Trophoblast cell (in vitro differentiated cells and primary cell): ENCODE data around the gene PLPPR3.

Source experiments
- DNase-seq, 2 donors: peaks; one replicate each; pipeline ENCODE4 v3.0.0-alpha.2; 2016
- H2AFZ ChIP-seq: 2 replicates; pipeline ENCODE4 v1.6.1; 2013; ENCODE audit warnings: low read length, moderate library complexity, mild to moderate bottlenecking; ENCODE audit not compliant: insufficient read depth, poor library complexity
- H2AK5ac ChIP-seq: 2 replicates; pipeline ENCODE4 v1.6.1; 2013; ENCODE audit warnings: mild to moderate bottlenecking, low read length
- H2BK120ac ChIP-seq: 2 replicates; pipeline ENCODE4 v1.6.1; 2013; ENCODE audit warnings: low read length, mild to moderate bottlenecking, moderate library complexity; ENCODE audit not compliant: insufficient read depth, poor library complexity
- H2BK12ac ChIP-seq: 2 replicates; pipeline ENCODE4 v1.6.1; 2013; ENCODE audit warnings: mild to moderate bottlenecking, low read length, moderate library complexity
- H2BK5ac ChIP-seq: 2 replicates; pipeline ENCODE4 v1.6.1; 2013; ENCODE audit warnings: low read length, low read depth, moderate library complexity, mild to moderate bottlenecking; ENCODE audit not compliant: poor library complexity
- H3K14ac ChIP-seq: 2 replicates; pipeline ENCODE4 v1.6.1; 2013; ENCODE audit warnings: mild to moderate bottlenecking, low read length
- H3K18ac ChIP-seq: 2 replicates; pipeline ENCODE4 v1.6.1; 2013; ENCODE audit warnings: mild to moderate bottlenecking, low read length
- H3K23ac ChIP-seq: 2 replicates; pipeline ENCODE4 v1.6.1; 2013; ENCODE audit warnings: low read length
- H3K27ac ChIP-seq: 2 replicates; pipeline ENCODE4 v1.5.1; 2013; ENCODE audit warnings: low read depth, mild to moderate bottlenecking, inconsistent platforms, low read length, moderate library complexity
- H3K27me3 ChIP-seq: 2 replicates; pipeline ENCODE4 v1.6.1; 2013; ENCODE audit warnings: inconsistent platforms, mild to moderate bottlenecking, low read length, moderate library complexity; ENCODE audit not compliant: insufficient read depth
- H3K36me3 ChIP-seq, 2 experiments: 1 replicate in 1 of 2; 2 replicates in 1 of 2; pipeline ENCODE4 v1.6.1; 2013; ENCODE audit warnings: low read length in 2 of 2, mild to moderate bottlenecking in 2 of 2, moderate library complexity in 1 of 2; ENCODE audit not compliant: insufficient read depth in 2 of 2, control insufficient read depth in 1 of 2
- H3K4ac ChIP-seq: 2 replicates; pipeline ENCODE4 v1.6.1; 2013; ENCODE audit warnings: low read depth, mild to moderate bottlenecking, low read length, moderate library complexity
- H3K4me1 ChIP-seq, 2 experiments: 1 replicate in 1 of 2; 2 replicates in 1 of 2; pipeline ENCODE4 v1.6.1; 2013; ENCODE audit warnings: low read length in 2 of 2, mild to moderate bottlenecking in 2 of 2, moderate library complexity in 1 of 2; ENCODE audit not compliant: insufficient read depth in 2 of 2, control insufficient read depth in 1 of 2
- H3K4me2 ChIP-seq: 2 replicates; pipeline ENCODE4 v1.6.1; 2013; ENCODE audit warnings: inconsistent platforms, mild to moderate bottlenecking, low read length, moderate library complexity
- H3K4me3 ChIP-seq: 2 replicates; pipeline ENCODE4 v1.5.1; 2013; ENCODE audit warnings: mild to moderate bottlenecking, low read depth, low read length, inconsistent platforms
- H3K79me1 ChIP-seq: one replicate; pipeline ENCODE4 v1.6.1; 2013; ENCODE audit warnings: low read length
- H3K79me2 ChIP-seq: 2 replicates; pipeline ENCODE4 v1.6.1; 2013; ENCODE audit warnings: low read length, mild to moderate bottlenecking; ENCODE audit not compliant: control insufficient read depth, insufficient read depth, poor library complexity
- H3K9ac ChIP-seq: 2 replicates; pipeline ENCODE4 v1.6.1; 2013; ENCODE audit warnings: mild to moderate bottlenecking, low read length
- H3K9me3 ChIP-seq: 2 replicates; pipeline ENCODE4 v1.6.1; 2013; ENCODE audit warnings: low read depth, mild to moderate bottlenecking, control low read depth, inconsistent platforms, low read length; ENCODE audit not compliant: insufficient read depth
- H4K12ac ChIP-seq: 2 replicates; pipeline ENCODE4 v1.6.1; 2013; ENCODE audit warnings: low read depth, mild to moderate bottlenecking, low read length, moderate library complexity
- H4K8ac ChIP-seq: 2 replicates; pipeline ENCODE4 v1.6.1; 2013; ENCODE audit warnings: low read depth, mild to moderate bottlenecking, low read length, moderate library complexity
- H4K91ac ChIP-seq: one replicate; pipeline ENCODE4 v1.6.1; 2013; ENCODE audit warnings: low read depth, mild to moderate bottlenecking, low read length, moderate library complexity
- WGBS: extraction: QIAGEN DNeasy Blood & Tissue Kit; methylation state at CpG from one replicate; pipeline ENCODE4 v1.1.7; 2013; ENCODE audit warnings: missing lambda C conversion rate; ENCODE audit not compliant: insufficient read length, insufficient coverage; ENCODE audit errors: extremely low coverage; 5-methylcytosine and 5-hydroxymethylcytosine counted together

The PLPPR3 gene

GRCh38 chr19:834216-834615 lies 12.5 kb upstream of the PLPPR3 start:
- Histone ChIP-seq H3K18ac (no peak overlapping the region), H3K4ac (no peak overlapping the region), H3K27me3 (no peaks in the 10 kb centered on the region), H2AFZ (no peak overlapping the region), H4K91ac (no peak overlapping the region), H2AK5ac (no peak overlapping the region), H3K79me2 (no peaks in the 10 kb centered on the region), H3K9me3 (no peaks in the 10 kb centered on the region), H3K14ac (no peak overlapping the region), H2BK5ac (no peak overlapping the region), H2BK12ac (no peak overlapping the region), H3K23ac (no peak overlapping the region), H3K4me1 (no peaks in the 10 kb centered on the region), H3K4me3 (no peak overlapping the region), H3K4me2 (no peak overlapping the region), H3K27ac (no peak overlapping the region), H2BK120ac (no peak overlapping the region), H3K36me3 (no peaks in the 10 kb centered on the region), H4K12ac (no peak overlapping the region), H4K8ac (no peak overlapping the region), H3K9ac (no peak overlapping the region), H3K79me1 (no peaks in the 10 kb centered on the region)
- WGBS, result no CpG with 5 or more reads among the region's 24 CpGs
- no peak for DNase-seq

- Histone ChIP-seq H3K23ac (no peak overlapping the region), H2BK120ac (no peak overlapping the region), H3K4ac (no peak overlapping the region), H2BK5ac (no peak overlapping the region), H3K4me1 (no peaks in the 10 kb centered on the region), H4K12ac (no peak overlapping the region), H2BK12ac (no peak overlapping the region), H3K9ac (no peak overlapping the region), H3K79me1 (no peaks in the 10 kb centered on the region), H4K91ac (no peak overlapping the region), H3K4me2 (no peak overlapping the region), H3K9me3 (peaks cover 3% of the 10 kb centered on the region), H3K27me3 (no peaks in the 10 kb centered on the region), H3K18ac (no peak overlapping the region), H4K8ac (no peak overlapping the region), H2AK5ac (no peak overlapping the region), H3K36me3 (no peaks in the 10 kb centered on the region), H3K4me3 (no peak overlapping the region), H2AFZ (no peak overlapping the region), H3K14ac (no peak overlapping the region), H3K27ac (no peak overlapping the region), H3K79me2 (no peaks in the 10 kb centered on the region)
- DNase-seq, result no peak
- no CpG with 5 or more reads among the region's 38 CpGs for WGBS
Measured at GRCh38 chr19:831407-832369, 9.9 kb upstream of the PLPPR3 start.

GRCh38 chr19:829129-829758 lies 7.5 kb upstream of the PLPPR3 start:
- WGBS, result no CpG with 5 or more reads among the region's 18 CpGs
- no peak overlapping the region for H4K12ac ChIP-seq
- no peak overlapping the region for H2AK5ac ChIP-seq
- H2BK120ac ChIP-seq, result no peak overlapping the region
- H2BK12ac ChIP-seq, result no peak overlapping the region
- no peak overlapping the region for H4K91ac ChIP-seq
- no peaks in the 10 kb centered on the region for H3K79me2 ChIP-seq
- no peaks in the 10 kb centered on the region for H3K4me1 ChIP-seq
- H3K36me3 ChIP-seq, result no peaks in the 10 kb centered on the region
- H2AFZ ChIP-seq, result no peak overlapping the region
- no peak overlapping the region for H4K8ac ChIP-seq
- no peak for DNase-seq
- no peaks in the 10 kb centered on the region for H3K27me3 ChIP-seq
- no peak overlapping the region for H3K18ac ChIP-seq
- H3K4ac ChIP-seq, result no peak overlapping the region
- H3K9ac ChIP-seq, result no peak overlapping the region
- H3K4me2 ChIP-seq, result no peak overlapping the region
- H3K27ac ChIP-seq, result no peak overlapping the region
- no peak overlapping the region for H3K4me3 ChIP-seq
- H3K79me1 ChIP-seq, result no peaks in the 10 kb centered on the region
- peaks cover 3% of the 10 kb centered on the region for H3K9me3 ChIP-seq
- H3K14ac ChIP-seq, result no peak overlapping the region
- H3K23ac ChIP-seq, result no peak overlapping the region
- H2BK5ac ChIP-seq, result no peak overlapping the region

- no peak within 1 kb of the TSS for H3K27ac ChIP-seq
- H2BK5ac ChIP-seq, result no peak within 1 kb of the TSS
- no peak within 1 kb of the TSS for H3K4me2 ChIP-seq
- no peak within 1 kb of the TSS for H2BK120ac ChIP-seq
- no peak within 1 kb of the TSS for H3K18ac ChIP-seq
- no peak within 1 kb of the TSS for H3K4ac ChIP-seq
- H4K12ac ChIP-seq, result no peak within 1 kb of the TSS
- H3K36me3 ChIP-seq, result no peaks in the 10 kb centered on the region
- no peak within 1 kb of the TSS for H3K23ac ChIP-seq
- WGBS, result no CpG with 5 or more reads among the region's 33 CpGs
- no peak for DNase-seq
- no peak within 1 kb of the TSS for H4K8ac ChIP-seq
- no peaks in the 10 kb centered on the region for H3K27me3 ChIP-seq
- no peak within 1 kb of the TSS for H3K14ac ChIP-seq
- peaks cover 3% of the 10 kb centered on the region for H3K9me3 ChIP-seq
- H4K91ac ChIP-seq, result no peak within 1 kb of the TSS
- no peaks in the 10 kb centered on the region for H3K79me1 ChIP-seq
- no peaks in the 10 kb centered on the region for H3K79me2 ChIP-seq
- no peak within 1 kb of the TSS for H2BK12ac ChIP-seq
- H3K4me1 ChIP-seq, result peaks cover 3 to 5% of the 10 kb centered on the region in 2 experiments
- no peak within 1 kb of the TSS for H3K9ac ChIP-seq
- H2AFZ ChIP-seq, result no peak within 1 kb of the TSS
- no peak within 1 kb of the TSS for H2AK5ac ChIP-seq
- no peak within 1 kb of the TSS for H3K4me3 ChIP-seq
Measured at GRCh38 chr19:827710-828321, 6.1 kb upstream of the PLPPR3 start, which contains the start of gene AZU1. Gene AZU1 (plus strand): TSS chr19:827837. CDS start chr19:827847, 10 bp downstream.
